Trophoblast cell (in vitro differentiated cells and primary cell): ENCODE measurements around the gene TBL2. TPM values are rescaled to one million over a fixed set of nuclear protein-coding genes. Genes with fewer than 3 reads are reported as not detected.

Experiments used
- DNase-seq, 2 donors: peaks; one replicate each; pipeline ENCODE4 v3.0.0-alpha.2; 2016
- H2AFZ ChIP-seq: 2 replicates; pipeline ENCODE4 v1.6.1; 2013; ENCODE audit warnings: low read length, moderate library complexity, mild to moderate bottlenecking; ENCODE audit not compliant: insufficient read depth, poor library complexity
- H2AK5ac ChIP-seq: 2 replicates; pipeline ENCODE4 v1.6.1; 2013; ENCODE audit warnings: mild to moderate bottlenecking, low read length
- H2BK120ac ChIP-seq: 2 replicates; pipeline ENCODE4 v1.6.1; 2013; ENCODE audit warnings: low read length, mild to moderate bottlenecking, moderate library complexity; ENCODE audit not compliant: insufficient read depth, poor library complexity
- H2BK12ac ChIP-seq: 2 replicates; pipeline ENCODE4 v1.6.1; 2013; ENCODE audit warnings: mild to moderate bottlenecking, low read length, moderate library complexity
- H2BK5ac ChIP-seq: 2 replicates; pipeline ENCODE4 v1.6.1; 2013; ENCODE audit warnings: low read length, low read depth, moderate library complexity, mild to moderate bottlenecking; ENCODE audit not compliant: poor library complexity
- H3K14ac ChIP-seq: 2 replicates; pipeline ENCODE4 v1.6.1; 2013; ENCODE audit warnings: mild to moderate bottlenecking, low read length
- H3K18ac ChIP-seq: 2 replicates; pipeline ENCODE4 v1.6.1; 2013; ENCODE audit warnings: mild to moderate bottlenecking, low read length
- H3K23ac ChIP-seq: 2 replicates; pipeline ENCODE4 v1.6.1; 2013; ENCODE audit warnings: low read length
- H3K27ac ChIP-seq: 2 replicates; pipeline ENCODE4 v1.5.1; 2013; ENCODE audit warnings: low read depth, mild to moderate bottlenecking, inconsistent platforms, low read length, moderate library complexity
- H3K27me3 ChIP-seq: 2 replicates; pipeline ENCODE4 v1.6.1; 2013; ENCODE audit warnings: inconsistent platforms, mild to moderate bottlenecking, low read length, moderate library complexity; ENCODE audit not compliant: insufficient read depth
- H3K36me3 ChIP-seq, 2 experiments: 1 replicate in 1 of 2; 2 replicates in 1 of 2; pipeline ENCODE4 v1.6.1; 2013; ENCODE audit warnings: low read length in 2 of 2, mild to moderate bottlenecking in 2 of 2, moderate library complexity in 1 of 2; ENCODE audit not compliant: insufficient read depth in 2 of 2, control insufficient read depth in 1 of 2
- H3K4ac ChIP-seq: 2 replicates; pipeline ENCODE4 v1.6.1; 2013; ENCODE audit warnings: low read depth, mild to moderate bottlenecking, low read length, moderate library complexity
- H3K4me1 ChIP-seq, 2 experiments: 1 replicate in 1 of 2; 2 replicates in 1 of 2; pipeline ENCODE4 v1.6.1; 2013; ENCODE audit warnings: low read length in 2 of 2, mild to moderate bottlenecking in 2 of 2, moderate library complexity in 1 of 2; ENCODE audit not compliant: insufficient read depth in 2 of 2, control insufficient read depth in 1 of 2
- H3K4me2 ChIP-seq: 2 replicates; pipeline ENCODE4 v1.6.1; 2013; ENCODE audit warnings: inconsistent platforms, mild to moderate bottlenecking, low read length, moderate library complexity
- H3K4me3 ChIP-seq: 2 replicates; pipeline ENCODE4 v1.5.1; 2013; ENCODE audit warnings: mild to moderate bottlenecking, low read depth, low read length, inconsistent platforms
- H3K79me1 ChIP-seq: one replicate; pipeline ENCODE4 v1.6.1; 2013; ENCODE audit warnings: low read length
- H3K79me2 ChIP-seq: 2 replicates; pipeline ENCODE4 v1.6.1; 2013; ENCODE audit warnings: low read length, mild to moderate bottlenecking; ENCODE audit not compliant: control insufficient read depth, insufficient read depth, poor library complexity
- H3K9ac ChIP-seq: 2 replicates; pipeline ENCODE4 v1.6.1; 2013; ENCODE audit warnings: mild to moderate bottlenecking, low read length
- H3K9me3 ChIP-seq: 2 replicates; pipeline ENCODE4 v1.6.1; 2013; ENCODE audit warnings: low read depth, mild to moderate bottlenecking, control low read depth, inconsistent platforms, low read length; ENCODE audit not compliant: insufficient read depth
- H4K12ac ChIP-seq: 2 replicates; pipeline ENCODE4 v1.6.1; 2013; ENCODE audit warnings: low read depth, mild to moderate bottlenecking, low read length, moderate library complexity
- H4K8ac ChIP-seq: 2 replicates; pipeline ENCODE4 v1.6.1; 2013; ENCODE audit warnings: low read depth, mild to moderate bottlenecking, low read length, moderate library complexity
- H4K91ac ChIP-seq: one replicate; pipeline ENCODE4 v1.6.1; 2013; ENCODE audit warnings: low read depth, mild to moderate bottlenecking, low read length, moderate library complexity
- WGBS: extraction: QIAGEN DNeasy Blood & Tissue Kit; methylation state at CpG from one replicate; pipeline ENCODE4 v1.1.7; 2013; ENCODE audit warnings: missing lambda C conversion rate; ENCODE audit not compliant: insufficient read length, insufficient coverage; ENCODE audit errors: extremely low coverage; 5-methylcytosine and 5-hydroxymethylcytosine counted together
- polyA plus RNA-seq: library from polyadenylated mRNA; stranded (reverse); fragments of 200-250 nt; gene quantifications from 2 replicates; pipeline ENCODE4 v1.2.3, GENCODE V29; 2013

Gene TBL2
- polyA plus RNA-seq = 27.4 and 30.1 TPM in 2 replicates

- Histone ChIP-seq H4K8ac (peak within 1 kb of the TSS; percentile 82), H3K4me3 (peak within 1 kb of the TSS; percentile 95), H2BK120ac (peak within 1 kb of the TSS; percentile 37), H4K12ac (peak within 1 kb of the TSS; percentile 92), H3K18ac (peak within 1 kb of the TSS; percentile 82), H2BK12ac (no peak within 1 kb of the TSS), H3K79me1 (peaks cover 5% of the 10 kb centered on the region), H3K14ac (peak within 1 kb of the TSS; percentile 72), H4K91ac (peak within 1 kb of the TSS; percentile 89), H3K27me3 (no peaks in the 10 kb centered on the region), H3K23ac (no peak within 1 kb of the TSS), H2AK5ac (peak within 1 kb of the TSS; percentile 85), H3K27ac (peak within 1 kb of the TSS; percentile 51), H3K4me2 (peak within 1 kb of the TSS; percentile 84), H2BK5ac (peak within 1 kb of the TSS; percentile 66), H3K9ac (peak within 1 kb of the TSS; percentile 92), H3K79me2 (peaks cover 11% of the 10 kb centered on the region), H3K4me1 (peaks cover 7 to 11% of the 10 kb centered on the region in 2 experiments), H2AFZ (peak within 1 kb of the TSS; percentile 76), H3K9me3 (no peaks in the 10 kb centered on the region), H3K4ac (peak within 1 kb of the TSS; percentile 97), H3K36me3 (peaks cover 13 to 16% of the 10 kb centered on the region in 2 experiments)
- WGBS = no CpG with 5 or more reads among the region's 75 CpGs
- peak; percentile 100 for DNase-seq
These were observed at the start of gene TBL2 for GRCh38 chr7:73578342-73579128. TSS of gene TBL2 (minus strand) at chr7:73578579. CDS start at chr7:73578549, 30 bp downstream.

- DNase-seq = no peak
- Histone ChIP-seq H3K18ac (no peak overlapping the region), H2BK5ac (no peak overlapping the region), H4K8ac (no peak overlapping the region), H3K27ac (no peak overlapping the region), H4K12ac (no peak overlapping the region), H3K4me2 (no peak overlapping the region), H2AK5ac (no peak overlapping the region), H3K36me3 (no peaks in the 10 kb centered on the region), H2BK12ac (no peak overlapping the region), H3K23ac (no peak overlapping the region), H3K9ac (no peak overlapping the region), H2BK120ac (no peak overlapping the region), H3K4me3 (no peak overlapping the region), H3K14ac (no peak overlapping the region), H4K91ac (no peak overlapping the region), H3K27me3 (peaks cover 19% of the 10 kb centered on the region), H3K4ac (no peak overlapping the region), H2AFZ (no peak overlapping the region), H3K79me1 (no peaks in the 10 kb centered on the region), H3K9me3 (no peaks in the 10 kb centered on the region), H3K4me1 (peaks cover 0 to 14% of the 10 kb centered on the region in 2 experiments), H3K79me2 (no peaks in the 10 kb centered on the region)
- no CpG with 5 or more reads among the region's 3 CpGs for WGBS
These were observed 48.4 kb upstream of the TBL2 start for GRCh38 chr7:73626814-73627213.

- Histone ChIP-seq H4K8ac (no peak overlapping the region), H3K36me3 (no peaks in the 10 kb centered on the region), H3K9me3 (no peaks in the 10 kb centered on the region), H3K27me3 (peaks cover 19% of the 10 kb centered on the region), H2AK5ac (no peak overlapping the region), H3K23ac (no peak overlapping the region), H3K4me2 (no peak overlapping the region), H3K27ac (no peak overlapping the region), H4K12ac (no peak overlapping the region), H3K4me3 (no peak overlapping the region), H3K79me2 (no peaks in the 10 kb centered on the region), H3K79me1 (no peaks in the 10 kb centered on the region), H3K18ac (no peak overlapping the region), H4K91ac (no peak overlapping the region), H2BK12ac (no peak overlapping the region), H3K14ac (no peak overlapping the region), H2AFZ (no peak overlapping the region), H2BK5ac (no peak overlapping the region), H3K4ac (no peak overlapping the region), H2BK120ac (no peak overlapping the region), H3K9ac (no peak overlapping the region), H3K4me1 (peaks cover 0 to 14% of the 10 kb centered on the region in 2 experiments)
- DNase-seq = no peak
- no CpG with 5 or more reads among the region's 11 CpGs for WGBS
These were observed 46.9 kb upstream of the TBL2 start for GRCh38 chr7:73625276-73625675.

GRCh38 chr7:73624669-73625001 lies 46.3 kb upstream of the TBL2 start:
- Histone ChIP-seq H3K36me3 (no peaks in the 10 kb centered on the region), H3K4me1 (peaks cover 0 to 14% of the 10 kb centered on the region in 2 experiments), H3K79me2 (no peaks in the 10 kb centered on the region), H3K18ac (no peak overlapping the region), H4K8ac (no peak overlapping the region), H4K91ac (no peak overlapping the region), H3K4ac (no peak overlapping the region), H3K79me1 (no peaks in the 10 kb centered on the region), H4K12ac (no peak overlapping the region), H3K9ac (no peak overlapping the region), H3K27me3 (peaks cover 19% of the 10 kb centered on the region), H3K14ac (no peak overlapping the region), H3K4me3 (no peak overlapping the region), H2AFZ (no peak overlapping the region), H3K9me3 (no peaks in the 10 kb centered on the region), H3K23ac (no peak overlapping the region), H2BK12ac (no peak overlapping the region), H3K4me2 (no peak overlapping the region), H2BK5ac (no peak overlapping the region), H2AK5ac (no peak overlapping the region), H2BK120ac (no peak overlapping the region), H3K27ac (no peak overlapping the region)
- no peak for DNase-seq
- WGBS = no CpG with 5 or more reads among the region's 9 CpGs
